GM23338 (cell line): Measurements from ENCODE around the gene PPBP. TPM values are rescaled to one million over a fixed set of nuclear protein-coding genes. Genes with fewer than 3 reads are reported as not detected.
A peak's percentile ranks its signal among the peaks of the same experiment; 100 is the strongest.

ENCODE experiments used
- ATAC-seq: fragments of 200-7000 bp; cut with Tn5 transposase; 3 replicates; pipeline ENCODE4 v1.9.1; 2020
- DNase-seq: peaks from one replicate; pipeline ENCODE4 v3.0.0-alpha.2; 2015; ENCODE audit warnings: low spot score
- H2AFZ ChIP-seq: fragments of 200-600 bp; sonication (generic); 2 replicates; pipeline ENCODE4 v1.8.0; 2016; ENCODE audit warnings: antibody characterized with exemption, mild to moderate bottlenecking, moderate library complexity
- H3F3A ChIP-seq: fragments of 200-600 bp; sonication (generic); replicated peaks from 2 replicates; pipeline ENCODE4 v1.8.0; 2017; ENCODE audit warnings: antibody characterized with exemption, mixed run types, low read depth
- H3K27ac ChIP-seq: fragments of 200-600 bp; sonication (generic); 2 replicates; pipeline ENCODE4 v1.6.1; 2016; ENCODE audit warnings: low read depth
- H3K27me3 ChIP-seq: fragments of 200-600 bp; sonication (generic); 2 replicates; pipeline ENCODE4 v1.8.0; 2016; ENCODE audit warnings: mild to moderate bottlenecking, mixed run types, moderate library complexity; ENCODE audit not compliant: insufficient read depth
- H3K36me3 ChIP-seq: fragments of 200-600 bp; sonication (generic); 2 replicates; pipeline ENCODE4 v1.8.0; 2016; ENCODE audit warnings: mild to moderate bottlenecking; ENCODE audit not compliant: insufficient read depth
- H3K4me1 ChIP-seq: fragments of 200-600 bp; sonication (generic); 2 replicates; pipeline ENCODE4 v1.8.0; 2016; ENCODE audit warnings: mild to moderate bottlenecking, moderate library complexity; ENCODE audit not compliant: insufficient read depth
- H3K4me2 ChIP-seq: fragments of 200-600 bp; sonication (generic); 2 replicates; pipeline ENCODE4 v1.7.1; 2017; ENCODE audit warnings: mixed run types
- H3K4me3 ChIP-seq: fragments of 200-600 bp; sonication (generic); 2 replicates; pipeline ENCODE4 v1.6.1; 2016; ENCODE audit warnings: mixed run types
- H3K79me2 ChIP-seq: fragments of 200-600 bp; sonication (generic); replicated peaks from 2 replicates; pipeline ENCODE4 v1.8.0; 2017; ENCODE audit warnings: mild to moderate bottlenecking; ENCODE audit not compliant: insufficient read depth
- H3K9me2 ChIP-seq: fragments of 200-600 bp; sonication (generic); 2 replicates; pipeline ENCODE4 v1.8.0; 2017; ENCODE audit not compliant: insufficient read depth
- H4K20me1 ChIP-seq: fragments of 200-600 bp; sonication (generic); replicated peaks from 2 replicates; pipeline ENCODE4 v1.8.0; 2017; ENCODE audit warnings: mild to moderate bottlenecking; ENCODE audit not compliant: insufficient read depth
- H3K27ac Mint-ChIP-seq: 2 replicates; pipeline ENCODE4 v1.8.0; 2020; ENCODE audit warnings: inconsistent platforms, mild to moderate bottlenecking, moderate library complexity, mixed read lengths
- H3K27me3 Mint-ChIP-seq: 3 replicates; pipeline ENCODE4 v1.8.0; 2022; ENCODE audit warnings: low read depth, mild to moderate bottlenecking, moderate library complexity, mixed read lengths, inconsistent platforms; ENCODE audit not compliant: insufficient read depth, poor library complexity
- H3K36me3 Mint-ChIP-seq: 3 replicates; pipeline ENCODE4 v1.8.0; 2021; ENCODE audit warnings: low read depth, mild to moderate bottlenecking, inconsistent platforms, moderate library complexity, mixed read lengths
- H3K4me1 Mint-ChIP-seq: 3 replicates; pipeline ENCODE4 v1.8.0; 2020; ENCODE audit warnings: mild to moderate bottlenecking, inconsistent platforms, mixed read lengths
- H3K4me3 Mint-ChIP-seq: 3 replicates; pipeline ENCODE4 v1.8.0; 2021; ENCODE audit warnings: moderate library complexity, mild to moderate bottlenecking, inconsistent platforms, mixed read lengths
- H3K9me3 Mint-ChIP-seq: 3 replicates; pipeline ENCODE4 v1.8.0; 2020; ENCODE audit warnings: moderate library complexity, mild to moderate bottlenecking, inconsistent platforms, mixed read lengths
- CREB1 ChIP-seq: fragments of 250-450 bp; sonication (Bioruptor Pico); IDR thresholded peaks from 2 replicates; pipeline ENCODE4 v1.5.0; 2020; ENCODE audit warnings: low read depth, mild to moderate bottlenecking, moderate library complexity
- EZH2 ChIP-seq: fragments of 200-600 bp; sonication (generic); IDR thresholded peaks from one replicate; pipeline ENCODE4 v1.8.0; 2017; ENCODE audit warnings: antibody characterized with exemption, mild to moderate bottlenecking, low read depth; ENCODE audit not compliant: unreplicated experiment
- EZH2phosphoT487 ChIP-seq: fragments of 200-600 bp; sonication (generic); IDR thresholded peaks from one replicate; pipeline ENCODE4 v1.8.1; 2018; ENCODE audit warnings: antibody characterized with exemption; ENCODE audit not compliant: unreplicated experiment
- JUNB ChIP-seq: IDR thresholded peaks from one replicate; pipeline ENCODE4 v1.6.1; 2016; ENCODE audit warnings: antibody characterized with exemption; ENCODE audit not compliant: unreplicated experiment
- NANOG ChIP-seq: IDR thresholded peaks from 2 replicates; pipeline ENCODE4 v1.6.1; 2016; ENCODE audit warnings: antibody characterized with exemption, borderline replicate concordance
- POLR2AphosphoS5 ChIP-seq: IDR thresholded peaks from 2 replicates; pipeline ENCODE4 v1.6.1; 2016; ENCODE audit warnings: antibody characterized with exemption, low read depth
- STAT1 ChIP-seq: IDR thresholded peaks from one replicate; pipeline ENCODE4 v1.6.1; 2016; ENCODE audit warnings: antibody characterized with exemption; ENCODE audit not compliant: unreplicated experiment
- ZNF331 ChIP-seq: fragments of 250-450 bp; sonication (Bioruptor Pico); IDR thresholded peaks from 2 replicates; pipeline ENCODE4 v1.5.0; 2020; ENCODE audit warnings: low read depth, mild to moderate bottlenecking, moderate library complexity
- polyA plus RNA-seq: library from polyadenylated mRNA; unstranded; fragments of >200 nt; fragmentation: Nextera tagmentation; extraction: Ambion mirVana; gene quantifications from 2 replicates; pipeline ENCODE4 v1.2.1, GENCODE V29; 2016
- total RNA-seq: library from RNA; depleted of rRNA; stranded (reverse); fragments of >200 nt; shearing (Covaris generic); gene quantifications from 2 replicates; pipeline ENCODE4 v1.2.3, GENCODE V29; 2014
- TF ChIP-seq, protein P1 (sequence below), 2 experiments: fragments of 200-600 bp in 1 of 2; sonication (generic) in 1 of 2; conservative IDR thresholded peaks; 2 replicates each; pipeline versions ENCODE4 v1.5.1 to v1.6.1; 2016 to 2017; ENCODE audit warnings: antibody characterized with exemption in 2 of 2, low read depth in 2 of 2, mild to moderate bottlenecking in 2 of 2, moderate library complexity in 1 of 2
- TF ChIP-seq, protein P2 (sequence below): fragments of 250-450 bp; sonication (Bioruptor Pico); IDR thresholded peaks from 2 replicates; pipeline ENCODE4 v1.5.0; 2020; ENCODE audit warnings: mild to moderate bottlenecking, moderate library complexity
- TF ChIP-seq, protein P3 (sequence below): IDR thresholded peaks from 2 replicates; pipeline ENCODE4 v1.6.1; 2016; ENCODE audit warnings: antibody characterized with exemption

Gene PPBP
- total and polyA plus RNA-seq, 2 experiments from 2014 or later, result 0.35 to 0.50 TPM

DNA sequence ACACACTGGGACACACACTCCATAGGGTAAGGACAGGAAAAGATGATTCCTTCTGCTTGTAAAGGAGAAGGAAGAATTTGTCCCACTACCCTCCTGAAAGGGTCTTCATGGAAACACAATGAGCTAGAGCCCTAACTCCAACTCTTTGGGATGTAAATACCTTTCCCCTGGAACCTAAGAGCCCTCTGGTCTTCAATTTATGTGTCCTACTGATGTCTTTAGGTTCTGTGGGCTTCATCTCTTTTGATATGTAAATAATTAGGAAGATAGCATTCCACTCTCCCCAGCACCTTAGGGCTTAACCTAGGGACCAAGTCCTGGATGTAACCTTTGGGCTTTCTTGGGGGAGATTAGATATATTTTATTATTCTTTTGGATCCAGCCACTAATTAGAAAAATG, 44.4 kb downstream of the PPBP start:
- Histone ChIP-seq H3K4me2 (peak overlapping the region; percentile 79), H3K27ac (no peak overlapping the region), H4K20me1 (no peaks in the 10 kb centered on the region), H3F3A (no peaks in the 10 kb centered on the region), H3K79me2 (no peaks in the 10 kb centered on the region), H3K4me1 (peaks cover 19% of the 10 kb centered on the region), H3K36me3 (no peaks in the 10 kb centered on the region), H3K9me2 (no peaks in the 10 kb centered on the region), H3K4me3 (peak overlapping the region; percentile 48), H2AFZ (no peak overlapping the region), H3K27me3 (peaks cover 100% of the 10 kb centered on the region)
- TF ChIP-seq POLR2AphosphoS5, result peak; percentile 56
- TF ChIP-seq EZH2, result no peak
- TF ChIP-seq, protein P1, sequence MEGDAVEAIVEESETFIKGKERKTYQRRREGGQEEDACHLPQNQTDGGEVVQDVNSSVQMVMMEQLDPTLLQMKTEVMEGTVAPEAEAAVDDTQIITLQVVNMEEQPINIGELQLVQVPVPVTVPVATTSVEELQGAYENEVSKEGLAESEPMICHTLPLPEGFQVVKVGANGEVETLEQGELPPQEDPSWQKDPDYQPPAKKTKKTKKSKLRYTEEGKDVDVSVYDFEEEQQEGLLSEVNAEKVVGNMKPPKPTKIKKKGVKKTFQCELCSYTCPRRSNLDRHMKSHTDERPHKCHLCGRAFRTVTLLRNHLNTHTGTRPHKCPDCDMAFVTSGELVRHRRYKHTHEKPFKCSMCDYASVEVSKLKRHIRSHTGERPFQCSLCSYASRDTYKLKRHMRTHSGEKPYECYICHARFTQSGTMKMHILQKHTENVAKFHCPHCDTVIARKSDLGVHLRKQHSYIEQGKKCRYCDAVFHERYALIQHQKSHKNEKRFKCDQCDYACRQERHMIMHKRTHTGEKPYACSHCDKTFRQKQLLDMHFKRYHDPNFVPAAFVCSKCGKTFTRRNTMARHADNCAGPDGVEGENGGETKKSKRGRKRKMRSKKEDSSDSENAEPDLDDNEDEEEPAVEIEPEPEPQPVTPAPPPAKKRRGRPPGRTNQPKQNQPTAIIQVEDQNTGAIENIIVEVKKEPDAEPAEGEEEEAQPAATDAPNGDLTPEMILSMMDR (conservative IDR thresholded peaks at IDR 0.05; ENCODE audit: low read depth in 2 of 2), result no peak
- no peak for TF ChIP-seq ZNF331 (CRISPR knock-in tag)
- no peak for TF ChIP-seq JUNB
- TF ChIP-seq EZH2phosphoT487, result no peak
- TF ChIP-seq NANOG, result peak; percentile 87; the same call in 1 of the 2 replicates
- TF ChIP-seq CREB1 (CRISPR knock-in tag), result no peak
- TF ChIP-seq, protein P2, sequence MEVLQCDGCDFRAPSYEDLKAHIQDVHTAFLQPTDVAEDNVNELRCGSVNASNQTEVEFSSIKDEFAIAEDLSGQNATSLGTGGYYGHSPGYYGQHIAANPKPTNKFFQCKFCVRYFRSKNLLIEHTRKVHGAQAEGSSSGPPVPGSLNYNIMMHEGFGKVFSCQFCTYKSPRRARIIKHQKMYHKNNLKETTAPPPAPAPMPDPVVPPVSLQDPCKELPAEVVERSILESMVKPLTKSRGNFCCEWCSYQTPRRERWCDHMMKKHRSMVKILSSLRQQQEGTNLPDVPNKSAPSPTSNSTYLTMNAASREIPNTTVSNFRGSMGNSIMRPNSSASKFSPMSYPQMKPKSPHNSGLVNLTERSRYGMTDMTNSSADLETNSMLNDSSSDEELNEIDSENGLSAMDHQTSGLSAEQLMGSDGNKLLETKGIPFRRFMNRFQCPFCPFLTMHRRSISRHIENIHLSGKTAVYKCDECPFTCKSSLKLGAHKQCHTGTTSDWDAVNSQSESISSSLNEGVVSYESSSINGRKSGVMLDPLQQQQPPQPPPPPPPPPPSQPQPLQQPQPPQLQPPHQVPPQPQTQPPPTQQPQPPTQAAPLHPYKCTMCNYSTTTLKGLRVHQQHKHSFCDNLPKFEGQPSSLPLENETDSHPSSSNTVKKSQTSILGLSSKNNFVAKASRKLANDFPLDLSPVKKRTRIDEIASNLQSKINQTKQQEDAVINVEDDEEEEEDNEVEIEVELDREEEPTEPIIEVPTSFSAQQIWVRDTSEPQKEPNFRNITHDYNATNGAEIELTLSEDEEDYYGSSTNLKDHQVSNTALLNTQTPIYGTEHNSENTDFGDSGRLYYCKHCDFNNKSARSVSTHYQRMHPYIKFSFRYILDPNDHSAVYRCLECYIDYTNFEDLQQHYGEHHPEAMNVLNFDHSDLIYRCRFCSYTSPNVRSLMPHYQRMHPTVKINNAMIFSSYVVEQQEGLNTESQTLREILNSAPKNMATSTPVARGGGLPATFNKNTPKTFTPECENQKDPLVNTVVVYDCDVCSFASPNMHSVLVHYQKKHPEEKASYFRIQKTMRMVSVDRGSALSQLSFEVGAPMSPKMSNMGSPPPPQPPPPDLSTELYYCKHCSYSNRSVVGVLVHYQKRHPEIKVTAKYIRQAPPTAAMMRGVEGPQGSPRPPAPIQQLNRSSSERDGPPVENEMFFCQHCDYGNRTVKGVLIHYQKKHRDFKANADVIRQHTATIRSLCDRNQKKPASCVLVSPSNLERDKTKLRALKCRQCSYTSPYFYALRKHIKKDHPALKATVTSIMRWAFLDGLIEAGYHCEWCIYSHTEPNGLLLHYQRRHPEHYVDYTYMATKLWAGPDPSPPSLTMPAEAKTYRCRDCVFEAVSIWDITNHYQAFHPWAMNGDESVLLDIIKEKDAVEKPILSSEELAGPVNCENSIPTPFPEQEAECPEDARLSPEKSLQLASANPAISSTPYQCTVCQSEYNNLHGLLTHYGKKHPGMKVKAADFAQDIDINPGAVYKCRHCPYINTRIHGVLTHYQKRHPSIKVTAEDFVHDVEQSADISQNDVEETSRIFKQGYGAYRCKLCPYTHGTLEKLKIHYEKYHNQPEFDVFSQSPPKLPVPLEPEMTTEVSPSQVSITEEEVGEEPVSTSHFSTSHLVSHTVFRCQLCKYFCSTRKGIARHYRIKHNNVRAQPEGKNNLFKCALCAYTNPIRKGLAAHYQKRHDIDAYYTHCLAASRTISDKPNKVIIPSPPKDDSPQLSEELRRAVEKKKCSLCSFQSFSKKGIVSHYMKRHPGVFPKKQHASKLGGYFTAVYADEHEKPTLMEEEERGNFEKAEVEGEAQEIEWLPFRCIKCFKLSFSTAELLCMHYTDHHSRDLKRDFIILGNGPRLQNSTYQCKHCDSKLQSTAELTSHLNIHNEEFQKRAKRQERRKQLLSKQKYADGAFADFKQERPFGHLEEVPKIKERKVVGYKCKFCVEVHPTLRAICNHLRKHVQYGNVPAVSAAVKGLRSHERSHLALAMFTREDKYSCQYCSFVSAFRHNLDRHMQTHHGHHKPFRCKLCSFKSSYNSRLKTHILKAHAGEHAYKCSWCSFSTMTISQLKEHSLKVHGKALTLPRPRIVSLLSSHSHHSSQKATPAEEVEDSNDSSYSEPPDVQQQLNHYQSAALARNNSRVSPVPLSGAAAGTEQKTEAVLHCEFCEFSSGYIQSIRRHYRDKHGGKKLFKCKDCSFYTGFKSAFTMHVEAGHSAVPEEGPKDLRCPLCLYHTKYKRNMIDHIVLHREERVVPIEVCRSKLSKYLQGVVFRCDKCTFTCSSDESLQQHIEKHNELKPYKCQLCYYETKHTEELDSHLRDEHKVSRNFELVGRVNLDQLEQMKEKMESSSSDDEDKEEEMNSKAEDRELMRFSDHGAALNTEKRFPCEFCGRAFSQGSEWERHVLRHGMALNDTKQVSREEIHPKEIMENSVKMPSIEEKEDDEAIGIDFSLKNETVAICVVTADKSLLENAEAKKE (CRISPR knock-in tag), result peak; percentile 89
- TF ChIP-seq, protein P3, sequence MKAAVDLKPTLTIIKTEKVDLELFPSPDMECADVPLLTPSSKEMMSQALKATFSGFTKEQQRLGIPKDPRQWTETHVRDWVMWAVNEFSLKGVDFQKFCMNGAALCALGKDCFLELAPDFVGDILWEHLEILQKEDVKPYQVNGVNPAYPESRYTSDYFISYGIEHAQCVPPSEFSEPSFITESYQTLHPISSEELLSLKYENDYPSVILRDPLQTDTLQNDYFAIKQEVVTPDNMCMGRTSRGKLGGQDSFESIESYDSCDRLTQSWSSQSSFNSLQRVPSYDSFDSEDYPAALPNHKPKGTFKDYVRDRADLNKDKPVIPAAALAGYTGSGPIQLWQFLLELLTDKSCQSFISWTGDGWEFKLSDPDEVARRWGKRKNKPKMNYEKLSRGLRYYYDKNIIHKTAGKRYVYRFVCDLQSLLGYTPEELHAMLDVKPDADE, result no peak
- TF ChIP-seq STAT1, result no peak
- no peaks in the 10 kb centered on the region for H3K36me3 Mint-ChIP-seq
- H3K27ac Mint-ChIP-seq, result no peak overlapping the region
- H3K4me3 Mint-ChIP-seq, result peak overlapping the region; percentile 70
- peaks cover 21% of the 10 kb centered on the region for H3K4me1 Mint-ChIP-seq
- H3K27me3 Mint-ChIP-seq, result peaks cover 78% of the 10 kb centered on the region
- DNase-seq (peak; percentile 82), ATAC-seq (peak; percentile 90)
- no peaks in the 10 kb centered on the region for H3K9me3 Mint-ChIP-seq
